Activated T-cell treated with anti-CD3 and anti-CD28 coated beads for 48 hours (primary cell): ENCODE data around the gene SLFN13.
"Not testable (repeated sequence)": the region's sequence is repeated elsewhere in the genome, so short reads cannot be mapped to it uniquely, and the experiment has no call there.

ENCODE experiments used
- DNase-seq: peaks from one replicate; pipeline ENCODE4 v3.0.0-alpha.2; 2020; ENCODE audit warnings: low read depth

SLFN13 gene

DNA sequence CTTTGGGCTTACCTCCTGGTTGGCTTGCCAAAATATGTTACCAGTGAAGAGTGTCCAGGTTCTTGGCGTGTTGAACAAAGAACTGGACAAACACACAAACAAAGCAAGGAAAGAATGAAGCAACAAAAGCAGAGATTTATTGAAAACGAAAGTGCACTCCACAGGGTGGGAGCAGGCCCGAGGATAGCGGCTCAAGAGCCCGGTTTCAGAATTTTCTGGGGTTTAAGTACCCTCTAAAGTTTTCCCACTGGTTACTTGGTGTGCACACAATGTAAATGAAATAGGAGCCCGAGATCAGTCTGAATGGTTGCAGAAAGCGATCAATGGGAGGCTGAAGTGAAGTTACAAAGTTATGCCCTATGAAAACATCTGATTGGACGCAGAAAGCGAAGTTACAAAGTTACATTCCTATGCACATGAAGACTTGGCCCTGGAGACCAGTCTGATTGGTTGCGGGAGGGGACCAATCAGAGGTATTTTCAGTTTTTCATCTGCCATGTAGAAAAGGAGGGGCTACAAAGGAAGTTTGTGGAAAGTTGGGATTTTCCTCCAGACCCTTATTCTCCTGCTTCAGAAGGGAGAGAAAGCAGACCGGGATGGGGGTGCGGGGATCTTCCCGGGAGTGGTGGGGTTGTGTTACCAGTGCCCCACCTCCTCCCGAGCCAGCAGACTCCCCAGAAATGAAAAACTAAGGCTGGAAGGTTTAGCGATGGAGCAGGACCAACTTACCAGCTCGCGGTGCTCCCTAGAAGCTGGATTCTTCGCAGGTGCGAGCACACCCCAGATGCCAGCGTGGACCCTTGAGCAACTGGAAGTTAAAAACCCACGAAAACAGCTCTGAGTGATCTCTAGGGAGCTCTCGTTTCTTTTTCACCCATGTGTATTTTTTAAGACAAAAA lies 16.1 kb downstream of the SLFN13 start, which contains the start of gene SLFN12:
Gene SLFN12 (minus strand): TSS at position 325 of the 899 bp plus-strand sequence. CDS start 9,472 bp downstream, outside the sequence.
- DNase-seq: no peak

DNA sequence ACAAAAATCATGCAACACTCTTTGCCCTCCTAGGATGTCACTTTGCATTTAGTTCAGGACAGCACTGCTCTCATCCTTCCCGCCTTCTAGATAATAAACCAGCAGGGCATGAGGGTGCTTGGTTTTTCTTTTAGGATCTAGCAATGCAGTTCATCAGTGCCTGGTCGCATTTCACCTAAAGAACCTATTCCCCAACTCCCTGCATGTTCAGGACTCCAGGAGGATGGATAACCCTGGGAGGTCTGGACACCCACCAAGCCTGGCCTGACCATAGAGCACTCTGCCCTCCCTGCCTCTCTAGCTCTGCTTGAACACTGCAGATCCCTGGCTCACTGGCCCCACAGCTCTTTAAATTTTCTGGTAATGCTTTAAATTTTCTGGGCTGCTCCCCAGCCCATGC lies 18.9 kb downstream of the SLFN13 start:
- no peak for DNase-seq

DNA sequence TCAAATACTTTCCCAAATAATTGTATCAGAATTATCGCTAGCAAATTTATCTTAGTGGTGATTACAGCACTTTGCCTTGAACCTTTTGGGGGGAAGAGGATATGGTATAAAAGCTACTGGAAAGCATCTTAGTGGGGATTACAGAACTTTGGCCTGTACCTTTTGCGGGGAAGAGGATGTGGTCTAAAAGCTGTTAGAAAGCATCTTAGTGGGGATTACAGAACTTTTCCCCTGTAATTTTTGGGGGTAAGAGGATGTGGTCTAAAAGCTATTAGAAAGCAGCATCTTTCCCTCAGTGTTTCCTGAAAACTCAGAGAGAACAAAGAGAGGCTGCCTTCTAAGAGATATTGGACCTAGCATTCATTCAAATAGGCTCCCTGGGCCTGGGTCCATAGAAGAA lies 20.3 kb downstream of the SLFN13 start:
- no peak for DNase-seq

DNA sequence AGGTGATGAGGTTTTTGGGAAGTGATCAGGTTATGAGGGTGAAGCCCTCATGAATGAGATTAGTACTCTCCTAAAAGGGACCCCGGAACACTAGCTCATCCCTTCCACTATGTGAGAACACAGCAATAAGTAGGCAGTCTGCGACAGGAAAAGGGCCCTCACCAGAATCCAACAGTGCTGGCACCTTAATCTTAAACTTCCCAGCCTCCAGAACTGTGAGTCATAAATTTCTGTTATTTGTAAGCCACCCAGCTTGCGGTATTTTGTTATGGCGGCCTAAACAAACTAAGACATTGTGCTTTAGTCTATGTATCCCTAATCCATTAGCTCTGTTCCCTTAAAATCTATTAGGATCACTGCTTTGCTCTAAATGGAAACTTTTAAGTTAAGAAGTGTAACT lies 24.8 kb downstream of the SLFN13 start:
- no peak for DNase-seq

DNA sequence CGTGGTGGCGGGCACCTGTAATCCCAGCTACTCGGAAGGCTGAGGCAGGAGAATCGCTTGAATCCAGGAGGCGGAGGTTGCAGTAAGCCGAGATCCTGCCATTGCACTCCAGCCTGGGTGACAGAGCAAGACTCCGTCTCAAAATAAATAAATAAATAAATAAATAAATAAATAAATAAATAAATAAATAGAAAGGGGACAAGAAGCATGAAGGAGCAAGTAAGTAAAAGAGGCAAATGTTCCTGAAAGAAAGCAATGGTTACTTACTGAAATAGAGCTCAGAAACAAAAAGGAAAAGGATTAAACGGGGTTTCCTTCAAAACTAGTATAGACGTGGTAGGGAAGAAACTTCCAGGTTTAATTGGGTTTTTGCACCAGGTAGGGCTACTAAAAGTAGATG lies 27.5 kb downstream of the SLFN13 start:
- DNase-seq: not testable (repeated sequence)

DNA sequence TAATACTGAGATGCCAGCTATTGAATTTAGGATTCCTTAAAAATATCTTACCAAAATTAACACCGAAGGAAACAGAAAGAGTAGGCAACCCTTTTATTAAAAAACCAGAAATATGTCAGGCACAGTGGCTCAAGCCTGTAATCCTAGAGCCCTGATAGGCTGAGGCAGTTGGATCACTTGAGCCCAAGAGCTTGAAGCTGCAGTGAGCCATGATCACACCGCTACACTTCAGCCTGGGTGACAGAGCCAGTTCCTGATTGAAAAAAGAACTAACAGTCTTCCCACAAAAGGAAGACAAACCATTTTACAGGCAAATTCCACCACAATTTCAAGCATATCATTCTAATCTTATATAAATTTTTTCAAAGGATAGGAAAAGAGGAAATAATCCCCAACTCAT lies 31.9 kb downstream of the SLFN13 start:
- no peak for DNase-seq

DNA sequence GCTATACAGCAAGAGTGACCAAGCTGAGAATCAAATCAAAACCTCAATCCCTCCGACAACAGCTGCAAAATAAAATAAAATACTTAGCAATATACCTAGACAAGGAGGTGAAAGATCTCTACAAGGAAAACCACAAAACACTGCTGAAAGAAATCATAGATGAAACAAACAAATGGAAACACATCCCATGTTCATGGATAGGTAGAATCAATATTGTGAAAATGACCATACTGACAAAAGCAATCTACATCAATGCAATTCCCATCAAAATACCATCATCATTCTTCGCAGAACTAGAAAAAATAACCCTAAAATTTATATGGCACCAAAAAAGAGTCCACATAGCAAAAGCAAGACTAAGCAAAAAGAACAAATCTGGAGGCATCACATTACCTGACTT lies 33.9 kb downstream of the SLFN13 start:
- DNase-seq: not testable (repeated sequence)

DNA sequence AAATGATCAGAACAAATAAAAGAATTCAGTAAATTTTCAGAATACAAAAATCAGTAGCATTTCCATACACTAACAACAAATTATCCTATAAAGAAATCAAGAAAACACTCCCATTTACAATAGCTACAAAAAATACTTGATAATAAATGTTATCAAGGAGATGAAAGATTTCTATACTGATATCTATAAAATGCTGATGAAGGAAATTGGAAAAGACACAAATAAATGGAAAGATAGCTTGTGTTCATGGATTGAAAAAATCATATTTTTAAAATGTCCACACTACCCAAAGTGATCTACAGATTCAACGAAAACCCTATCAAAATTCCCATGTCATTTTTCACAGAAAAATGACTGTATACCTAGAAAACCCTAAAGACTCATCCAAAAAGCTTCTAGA lies 34.3 kb downstream of the SLFN13 start:
- DNase-seq: no peak

DNA sequence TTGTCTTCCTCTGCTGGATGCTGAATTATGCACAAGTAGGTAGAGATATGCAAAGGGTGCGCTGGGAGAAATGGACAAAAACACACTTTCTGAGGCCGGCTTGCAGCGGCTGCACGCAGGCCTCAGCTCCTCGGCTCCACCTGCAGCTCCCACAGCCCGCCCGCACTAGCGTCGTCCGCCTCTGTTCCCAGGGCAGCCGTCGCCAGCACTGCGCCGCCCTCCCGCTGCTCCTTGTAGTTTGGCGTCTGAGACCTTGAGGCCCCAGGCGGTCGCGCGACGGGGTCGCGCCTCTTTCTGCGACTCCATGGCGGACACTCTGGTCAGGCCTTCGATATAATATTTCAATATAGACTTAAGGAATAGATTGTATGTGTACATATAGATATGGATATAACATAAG lies 41.0 kb downstream of the SLFN13 start:
- no peak for DNase-seq

DNA sequence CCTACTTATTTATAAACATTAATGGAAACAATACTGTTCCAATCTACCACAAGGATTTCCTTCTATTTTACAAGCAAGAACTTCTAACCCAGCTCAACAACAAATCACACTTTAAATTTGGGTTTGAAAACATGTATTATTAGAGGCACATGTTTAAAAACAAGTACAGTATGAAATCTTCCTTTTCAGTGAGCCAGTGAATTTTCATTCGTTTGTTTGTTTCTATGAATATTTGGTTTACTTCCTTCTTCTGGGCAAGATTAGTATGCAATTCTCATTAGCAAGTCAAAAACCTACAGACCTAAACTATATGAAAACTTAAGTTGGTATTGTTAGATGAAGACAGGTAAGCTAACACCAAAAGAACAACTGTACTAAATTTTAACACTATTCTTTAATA lies 42.0 kb downstream of the SLFN13 start:
- no peak for DNase-seq

DNA sequence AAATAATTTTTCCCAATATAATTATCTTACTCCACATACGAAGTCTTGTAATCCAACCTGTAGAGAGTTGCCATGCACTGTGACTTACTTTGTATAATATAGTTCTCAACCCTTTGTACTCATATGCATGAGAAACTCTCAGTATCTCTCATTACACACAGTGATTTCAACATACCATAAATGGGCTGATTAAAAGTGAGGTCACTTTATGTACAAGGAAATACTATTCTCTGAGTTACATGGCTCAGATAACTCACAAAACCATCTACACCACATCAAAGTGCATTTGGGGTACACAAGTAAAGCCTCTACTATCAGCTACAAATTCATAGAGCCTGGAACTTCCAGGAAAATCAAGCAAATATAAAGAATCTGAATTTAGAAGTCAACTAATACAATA lies 44.2 kb downstream of the SLFN13 start:
- no peak for DNase-seq

DNA sequence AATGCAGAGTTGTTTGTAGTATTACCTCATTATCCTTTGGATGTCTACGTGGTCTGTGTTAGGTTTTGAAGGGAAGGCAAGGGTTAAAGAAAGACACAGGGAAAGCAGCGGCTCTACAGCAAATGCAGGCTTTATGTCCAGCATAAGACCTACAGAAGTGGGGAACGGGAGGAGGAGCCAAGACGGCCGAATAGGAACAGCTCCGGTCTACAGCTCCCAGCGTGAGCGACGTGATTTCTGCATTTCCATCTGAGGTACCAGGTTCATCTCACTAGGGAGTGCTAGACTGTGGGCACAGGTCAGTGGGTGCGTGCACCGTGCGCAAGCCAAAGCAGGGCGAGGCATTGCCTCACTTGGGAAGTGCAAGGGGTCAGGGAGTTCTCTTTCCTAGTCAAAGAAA lies 54.8 kb downstream of the SLFN13 start:
- DNase-seq: not testable (repeated sequence)

DNA sequence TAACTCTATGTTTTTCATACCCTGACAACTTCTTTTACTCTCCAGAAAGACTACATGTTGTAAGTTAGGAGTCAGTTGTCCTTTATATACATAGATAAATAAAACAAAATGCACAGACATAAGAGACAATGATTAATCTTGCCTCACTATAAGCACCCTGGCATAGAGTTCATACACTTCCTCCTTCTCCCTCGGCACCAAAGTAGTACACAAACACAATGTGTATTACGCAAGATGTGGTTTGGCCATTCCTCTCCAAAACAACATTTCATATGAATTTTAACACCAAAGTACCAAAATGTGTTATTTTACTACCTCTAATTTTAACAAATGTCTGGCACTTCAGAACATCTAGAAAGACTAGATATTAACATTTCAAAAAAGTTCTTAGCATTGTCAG lies 57.9 kb downstream of the SLFN13 start:
- DNase-seq: no peak

DNA sequence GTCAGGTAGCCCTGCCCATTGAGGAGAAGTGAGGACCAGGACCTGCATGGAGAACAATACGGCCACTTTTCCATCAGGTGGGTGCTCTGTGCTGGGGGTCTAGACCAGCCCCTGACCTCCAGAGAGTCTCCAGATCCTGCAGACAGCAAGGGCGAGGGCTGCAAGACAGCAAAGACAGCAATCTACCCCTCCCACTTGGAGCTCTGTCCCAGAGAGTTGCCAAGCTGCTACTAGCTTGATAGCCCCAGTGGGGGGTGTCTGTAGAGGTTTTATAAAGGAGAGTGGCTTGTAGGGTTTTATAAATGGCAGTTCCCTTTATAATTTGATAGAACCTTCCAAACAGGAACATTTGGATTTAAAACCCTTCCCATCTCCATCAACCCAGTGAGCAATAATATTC lies 58.4 kb downstream of the SLFN13 start:
- DNase-seq: no peak

DNA sequence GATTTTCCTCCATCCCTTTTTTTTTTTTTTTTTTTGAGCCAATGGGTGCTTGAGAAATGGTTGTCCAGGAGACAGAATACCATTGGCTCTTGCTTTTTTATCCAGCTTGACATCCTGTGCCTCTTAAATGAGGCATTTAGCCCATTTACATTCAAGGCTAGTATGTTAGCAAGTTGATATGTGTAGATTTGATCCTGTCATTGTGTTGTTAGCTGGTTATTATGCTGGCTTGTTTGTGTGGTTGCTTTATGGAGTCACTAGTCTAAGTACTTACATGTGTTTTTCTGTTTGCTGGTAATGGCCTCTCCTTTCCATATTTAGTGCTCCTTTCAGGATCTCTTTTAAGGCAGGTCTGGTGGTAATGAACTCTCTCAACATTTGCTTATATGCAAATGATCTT lies 61.1 kb downstream of the SLFN13 start:
- DNase-seq: no peak
